Gastroesophageal sphincter (tissue), 4 donors: ENCODE measurements around the gene NACA. TPM values are rescaled to one million over a fixed set of nuclear protein-coding genes. Genes with fewer than 3 reads are reported as not detected.

Experiments
- ATAC-seq: fragments of 150-250 bp; one replicate; pipeline ENCODE4 v1.9.1; 2016; ENCODE audit warnings: mild to moderate bottlenecking, moderate library complexity
- H3K27ac ChIP-seq, 4 donors: fragments of 200-600 bp; sonication (generic) in 3 of 4; 1 replicate in 3 of 4; 2 replicates in 1 of 4; pipeline ENCODE4 v1.5.1; 2016 to 2019
- H3K27me3 ChIP-seq: fragments of 200-600 bp; sonication (generic); one replicate; pipeline ENCODE4 v1.5.1; 2019
- H3K36me3 ChIP-seq, 2 donors: fragments of 200-600 bp; sonication (generic); one replicate each; pipeline ENCODE4 v1.5.1; 2019; ENCODE audit warnings: control low read depth in 1 of 2
- H3K4me1 ChIP-seq, 3 donors: fragments of 200-600 bp; sonication (generic); 1 replicate in 2 of 3; 2 replicates in 1 of 3; pipeline ENCODE4 v1.5.1; 2016 to 2019; ENCODE audit warnings: control low read depth in 2 of 3
- H3K4me3 ChIP-seq, 2 donors: fragments of 200-600 bp; sonication (generic); one replicate each; pipeline ENCODE4 v1.5.1; 2019; ENCODE audit warnings: mild to moderate bottlenecking in 1 of 2, moderate library complexity in 1 of 2
- H3K9me3 ChIP-seq, 3 donors: fragments of 200-600 bp; sonication (generic); one replicate each; pipeline ENCODE4 v1.5.1; 2017 to 2019; ENCODE audit warnings: control low read depth in 2 of 3
- EP300 ChIP-seq: sonication (generic); formaldehyde crosslinking; IDR thresholded peaks from one replicate; pipeline ENCODE4 v1.6.1; 2017; ENCODE audit warnings: antibody characterized with exemption, mild to moderate bottlenecking
- POLR2A ChIP-seq, 2 donors: fragments of 450-650 bp; IDR thresholded peaks; one replicate each; pipeline ENCODE4 v1.6.1; 2017; ENCODE audit warnings: antibody characterized with exemption in 2 of 2, mild to moderate bottlenecking in 2 of 2, moderate library complexity in 1 of 2
- POLR2AphosphoS5 ChIP-seq: sonication (generic); formaldehyde crosslinking; IDR thresholded peaks from one replicate; pipeline ENCODE4 v1.6.1; 2017; ENCODE audit warnings: antibody characterized with exemption
- WGBS, 2 donors: methylation state at CpG; one replicate each; pipeline ENCODE4 v1.1.5; 2018; ENCODE audit warnings: low coverage in 1 of 2; 5-methylcytosine and 5-hydroxymethylcytosine counted together
- total RNA-seq, 4 donors: library from RNA; depleted of rRNA; stranded (reverse); fragments of >200 nt; gene quantifications; one replicate each; pipeline ENCODE4 v1.1.0, GENCODE V29; 2016
- TF ChIP-seq, protein P1 (sequence below), 4 experiments: fragments of 200-600 bp in 2 of 4; fragments of 450-650 bp in 2 of 4; sonication (generic) in 1 of 4; IDR thresholded peaks; one replicate each; pipeline ENCODE4 v1.5.1; 2017 to 2019; ENCODE audit warnings: antibody characterized with exemption in 4 of 4, mild to moderate bottlenecking in 2 of 4, moderate library complexity in 2 of 4

NACA gene
- total RNA-seq, 4 donors from 2014 or later = 1,080 to 1,809 (median 1,519) TPM

DNA sequence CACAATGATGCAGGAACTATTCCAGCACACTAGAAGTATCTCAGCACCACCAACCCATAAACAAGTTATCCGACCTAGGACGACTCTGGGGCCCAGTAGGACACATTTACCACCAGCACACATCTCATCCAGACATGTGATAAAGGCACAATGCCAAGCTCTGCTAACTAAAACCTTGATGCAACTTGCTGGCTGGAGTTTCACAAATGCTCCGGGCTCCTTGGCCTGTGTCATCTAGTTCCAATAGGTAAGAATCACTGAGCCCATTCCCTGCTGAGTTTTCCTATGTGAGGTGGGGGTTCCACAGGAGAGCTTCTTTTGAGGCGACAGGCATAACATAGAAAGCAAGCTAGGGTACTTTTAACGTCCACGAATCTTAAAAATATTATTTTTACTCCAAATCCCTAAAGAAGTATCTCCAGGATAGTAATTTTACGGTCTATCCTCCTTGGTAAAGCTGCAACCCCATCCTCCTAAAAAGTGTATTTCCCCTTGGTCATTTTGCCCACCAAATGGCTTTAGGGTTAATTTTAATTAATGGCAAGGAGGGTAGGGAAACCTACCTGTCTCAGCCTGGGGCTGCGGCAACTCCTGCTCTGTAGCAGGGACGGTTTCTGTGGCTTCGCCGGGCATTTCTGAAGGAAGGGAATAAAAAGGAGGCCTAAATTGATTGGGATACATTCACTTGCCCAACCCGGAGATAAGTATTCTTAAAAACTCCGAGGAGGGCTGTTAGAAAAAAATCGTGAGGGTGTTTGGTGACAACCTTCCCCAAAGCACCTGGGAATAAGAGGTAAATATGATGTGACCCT lies 1.0 kb downstream of the NACA start:
- Histone ChIP-seq H3K27me3 (no peaks in the 10 kb centered on the region), H3K36me3 (peaks cover 0 to 27% of the 10 kb centered on the region in 2 donors), H3K9me3 (no peaks in the 10 kb centered on the region), H3K4me3 (peak overlapping the region; percentile 87 to 98), H3K27ac (peak overlapping the region; percentile 80 to 96 (median 92)), H3K4me1 (peaks cover 5 to 60% (median 40%) of the 10 kb centered on the region in 3 donors)
- WGBS, 2 donors = 1 to 2% methylated on average over 11 to 13 of the region's 14 CpGs
- TF ChIP-seq, protein P1, sequence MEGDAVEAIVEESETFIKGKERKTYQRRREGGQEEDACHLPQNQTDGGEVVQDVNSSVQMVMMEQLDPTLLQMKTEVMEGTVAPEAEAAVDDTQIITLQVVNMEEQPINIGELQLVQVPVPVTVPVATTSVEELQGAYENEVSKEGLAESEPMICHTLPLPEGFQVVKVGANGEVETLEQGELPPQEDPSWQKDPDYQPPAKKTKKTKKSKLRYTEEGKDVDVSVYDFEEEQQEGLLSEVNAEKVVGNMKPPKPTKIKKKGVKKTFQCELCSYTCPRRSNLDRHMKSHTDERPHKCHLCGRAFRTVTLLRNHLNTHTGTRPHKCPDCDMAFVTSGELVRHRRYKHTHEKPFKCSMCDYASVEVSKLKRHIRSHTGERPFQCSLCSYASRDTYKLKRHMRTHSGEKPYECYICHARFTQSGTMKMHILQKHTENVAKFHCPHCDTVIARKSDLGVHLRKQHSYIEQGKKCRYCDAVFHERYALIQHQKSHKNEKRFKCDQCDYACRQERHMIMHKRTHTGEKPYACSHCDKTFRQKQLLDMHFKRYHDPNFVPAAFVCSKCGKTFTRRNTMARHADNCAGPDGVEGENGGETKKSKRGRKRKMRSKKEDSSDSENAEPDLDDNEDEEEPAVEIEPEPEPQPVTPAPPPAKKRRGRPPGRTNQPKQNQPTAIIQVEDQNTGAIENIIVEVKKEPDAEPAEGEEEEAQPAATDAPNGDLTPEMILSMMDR (IDR thresholded peaks at IDR 0.05) = no peak
- TF ChIP-seq POLR2AphosphoS5 = peak; percentile 61
- peak; percentile 24 for ATAC-seq

DNA sequence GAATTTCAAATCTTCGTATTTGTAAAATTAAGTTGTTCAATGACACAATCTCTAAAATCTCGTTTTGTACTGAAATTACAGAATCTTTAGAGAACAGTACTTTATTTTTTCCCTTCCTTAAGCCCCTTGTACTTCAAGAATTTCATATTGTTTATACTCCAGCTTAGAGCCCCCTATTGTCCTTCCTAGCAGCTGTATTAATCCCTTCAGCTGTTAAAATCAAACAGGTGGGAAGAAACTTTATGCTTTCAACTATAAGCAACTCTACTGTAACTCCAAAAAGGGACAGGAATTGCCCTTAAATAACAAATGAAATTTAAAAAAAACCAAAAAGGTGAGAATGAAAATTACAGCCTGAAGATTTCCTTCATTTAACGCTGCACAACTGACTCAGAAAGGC lies 1.7 kb downstream of the NACA start:
- Histone ChIP-seq H3K27me3 (no peaks in the 10 kb centered on the region), H3K27ac (peak overlapping the region in 3 of 4 donors; percentile 80 to 96 (median 89)), H3K4me1 (peaks cover 5 to 67% (median 43%) of the 10 kb centered on the region in 3 donors), H3K36me3 (peaks cover 0 to 35% of the 10 kb centered on the region in 2 donors), H3K4me3 (peak overlapping the region; percentile 87 to 98), H3K9me3 (no peaks in the 10 kb centered on the region)
- TF ChIP-seq POLR2AphosphoS5 (no peak), POLR2A (IDR thresholded peaks at IDR 0.05) (no peak), EP300 (no peak)
- TF ChIP-seq, protein P1 (IDR thresholded peaks at IDR 0.05) = no peak
- no peak for ATAC-seq
- WGBS, 2 donors = 34 to 44% methylated on average over 3 of the region's 3 CpGs

DNA sequence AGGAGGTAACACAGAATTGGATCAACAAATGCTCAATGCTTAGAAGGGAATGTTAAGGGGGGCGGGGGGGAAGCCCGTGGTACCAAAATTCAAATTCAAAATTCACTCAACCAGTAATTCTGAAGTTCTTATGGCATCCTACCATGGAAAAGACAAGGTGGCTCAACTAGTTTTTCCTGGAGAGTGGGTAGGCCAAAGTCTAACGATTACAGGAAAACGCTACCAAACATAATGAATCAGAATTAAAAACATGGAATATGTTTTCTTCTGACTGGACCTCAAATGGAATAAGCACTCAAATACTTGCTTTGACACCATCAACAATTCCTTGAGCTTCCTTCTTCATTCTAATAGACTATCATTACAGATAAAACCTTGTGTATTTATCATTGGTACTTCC lies 2.3 kb downstream of the NACA start:
- TF ChIP-seq, protein P1 (IDR thresholded peaks at IDR 0.05) = no peak
- TF ChIP-seq EP300 (no peak), POLR2A (IDR thresholded peaks at IDR 0.05) (no peak), POLR2AphosphoS5 (no peak)
- no peak for ATAC-seq
- peaks cover 0 to 38% of the 10 kb centered on the region in 2 donors for H3K36me3 ChIP-seq
- no peaks in the 10 kb centered on the region for H3K9me3 ChIP-seq
- H3K4me3 ChIP-seq = peak overlapping the region in 1 of 2 donors; percentile 87
- 30 to 65% methylated on average over 2 to 4 of the region's 4 CpGs for WGBS, 2 donors
- no peaks in the 10 kb centered on the region for H3K27me3 ChIP-seq
- H3K4me1 ChIP-seq = peaks cover 5 to 72% (median 43%) of the 10 kb centered on the region in 3 donors
- peak overlapping the region in 2 of 4 donors; percentile 18 to 89 for H3K27ac ChIP-seq

DNA sequence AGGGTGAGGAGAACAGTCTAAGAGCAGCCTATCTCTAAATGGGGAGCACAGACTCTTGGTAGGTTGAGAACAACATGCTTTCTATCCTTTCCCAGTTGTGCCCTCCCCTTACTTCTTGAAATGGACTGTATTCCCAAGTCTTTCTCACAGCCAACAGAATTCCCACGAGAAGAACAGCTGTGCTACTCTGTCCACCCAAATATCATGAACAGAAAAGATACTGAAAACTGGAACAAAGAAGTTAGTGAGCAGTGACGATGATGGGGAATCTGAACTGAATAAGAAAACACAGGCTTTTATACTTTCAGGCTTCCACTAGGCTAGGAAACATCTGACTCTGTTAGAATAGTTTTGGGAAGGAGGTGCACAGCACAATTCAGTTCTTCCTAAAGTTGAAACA lies 3.4 kb downstream of the NACA start:
- WGBS, 2 donors = 37 to 44% methylated on average over 1 to 2 of the region's 2 CpGs
- peaks cover 5 to 83% (median 49%) of the 10 kb centered on the region in 3 donors for H3K4me1 ChIP-seq
- H3K27me3 ChIP-seq = no peaks in the 10 kb centered on the region
- TF ChIP-seq EP300 (no peak), POLR2AphosphoS5 (no peak), POLR2A (IDR thresholded peaks at IDR 0.05) (no peak)
- TF ChIP-seq, protein P1 (IDR thresholded peaks at IDR 0.05) = no peak
- H3K36me3 ChIP-seq = peaks cover 0 to 49% of the 10 kb centered on the region in 2 donors
- no peaks in the 10 kb centered on the region for H3K9me3 ChIP-seq
- ATAC-seq = no peak
- peak overlapping the region in 3 of 4 donors; percentile 21 to 89 (median 27) for H3K27ac ChIP-seq
- H3K4me3 ChIP-seq = peak overlapping the region in 1 of 2 donors; percentile 87

DNA sequence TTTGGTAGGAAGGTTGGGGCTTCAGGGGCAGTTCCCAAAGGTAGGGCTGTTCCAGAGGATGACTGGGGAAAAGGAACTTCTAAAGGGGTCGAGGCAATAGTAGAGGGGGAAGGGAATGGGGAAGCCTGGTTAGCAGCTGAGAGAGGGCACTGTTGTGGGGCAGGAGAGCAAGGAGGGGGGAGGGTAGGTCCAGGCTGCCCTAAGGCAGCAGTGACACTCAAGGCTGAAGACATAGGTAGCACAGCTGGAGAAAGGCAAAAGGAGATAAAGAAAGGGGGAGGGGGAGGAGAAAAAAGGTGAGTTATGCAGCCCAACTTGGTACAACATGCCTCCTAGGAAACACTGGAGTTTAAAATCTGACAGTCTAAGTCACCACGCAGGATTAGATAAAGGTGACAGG lies 3.9 kb downstream of the NACA start:
- peaks cover 5 to 87% (median 49%) of the 10 kb centered on the region in 3 donors for H3K4me1 ChIP-seq
- ATAC-seq = no peak
- WGBS, 2 donors = 44 to 48% methylated on average over 2 of the region's 2 CpGs
- TF ChIP-seq EP300 = no peak
- TF ChIP-seq POLR2AphosphoS5 = no peak
- TF ChIP-seq, protein P1 (IDR thresholded peaks at IDR 0.05) = no peak
- no peak for TF ChIP-seq POLR2A (IDR thresholded peaks at IDR 0.05)
- peaks cover 0 to 54% of the 10 kb centered on the region in 2 donors for H3K36me3 ChIP-seq
- H3K27me3 ChIP-seq = no peaks in the 10 kb centered on the region
- no peak overlapping the region for H3K4me3 ChIP-seq
- no peaks in the 10 kb centered on the region for H3K9me3 ChIP-seq
- H3K27ac ChIP-seq = peak overlapping the region in 3 of 4 donors; percentile 3 to 21 (median 3)
